Astrocyte (in vitro differentiated cells and primary cell): ENCODE measurements around the gene GREB1L. TPM values are rescaled to one million over a fixed set of nuclear protein-coding genes. Genes with fewer than 3 reads are reported as not detected.
A peak's percentile ranks its signal among the peaks of the same experiment; 100 is the strongest.

Source experiments
- DNase-seq: peaks from one replicate; pipeline ENCODE4 v3.0.0-alpha.2; 2010; ENCODE audit warnings: low read depth
- FAIRE-seq: peaks from 2 replicates; lab custom pipeline; 2011; peaks lifted over from hg19 to GRCh38; lab: Jason Lieb, UNC
- H2AFZ ChIP-seq: 2 replicates; pipeline ENCODE4 v1.6.0; 2012; ENCODE audit warnings: low read depth, low read length, inconsistent platforms
- H3K27ac ChIP-seq: 2 replicates; pipeline ENCODE4 v1.5.1; 2011; ENCODE audit warnings: low read depth, low read length, inconsistent platforms
- H3K27me3 ChIP-seq: 2 replicates; pipeline ENCODE4 v1.6.0; 2011; ENCODE audit warnings: low read length, inconsistent platforms; ENCODE audit not compliant: insufficient read depth
- H3K36me3 ChIP-seq: 2 replicates; pipeline ENCODE4 v1.5.1; 2011; ENCODE audit warnings: low read length, inconsistent platforms; ENCODE audit not compliant: insufficient read depth
- H3K4me1 ChIP-seq: 2 replicates; pipeline ENCODE4 v1.5.1; 2011; ENCODE audit warnings: low read length, inconsistent platforms; ENCODE audit not compliant: insufficient read depth
- H3K4me2 ChIP-seq: 2 replicates; pipeline ENCODE4 v1.6.0; 2012; ENCODE audit warnings: low read length, inconsistent platforms
- H3K4me3 ChIP-seq: 2 replicates; pipeline ENCODE4 v1.5.1; 2011; ENCODE audit warnings: low read depth, mild to moderate bottlenecking, low read length, inconsistent platforms; ENCODE audit not compliant: insufficient read depth
- H3K79me2 ChIP-seq: 2 replicates; pipeline ENCODE4 v1.6.0; 2012; ENCODE audit warnings: mild to moderate bottlenecking, low read length, inconsistent platforms; ENCODE audit not compliant: insufficient read depth
- H3K9ac ChIP-seq: 2 replicates; pipeline ENCODE4 v1.6.0; 2012; ENCODE audit warnings: mild to moderate bottlenecking, low read length, inconsistent platforms
- H3K9me3 ChIP-seq: 2 replicates; pipeline ENCODE4 v1.5.1; 2012; ENCODE audit warnings: low read depth, mild to moderate bottlenecking, low read length, inconsistent platforms; ENCODE audit not compliant: insufficient read depth
- H4K20me1 ChIP-seq: 2 replicates; pipeline ENCODE4 v1.6.0; 2012; ENCODE audit warnings: low read length, inconsistent platforms; ENCODE audit not compliant: insufficient read depth
- H3K27ac Mint-ChIP-seq: one replicate; pipeline ENCODE4 v1.8.0; 2021; ENCODE audit warnings: mild to moderate bottlenecking, mixed read lengths; ENCODE audit not compliant: unreplicated experiment
- H3K27me3 Mint-ChIP-seq: one replicate; pipeline ENCODE4 v1.8.0; 2021; ENCODE audit warnings: low read depth, mixed read lengths; ENCODE audit not compliant: unreplicated experiment
- H3K36me3 Mint-ChIP-seq: one replicate; pipeline ENCODE4 v1.8.0; 2021; ENCODE audit warnings: low read depth, mixed read lengths; ENCODE audit not compliant: unreplicated experiment
- H3K4me1 Mint-ChIP-seq: one replicate; pipeline ENCODE4 v1.8.0; 2021; ENCODE audit warnings: low read depth, mixed read lengths; ENCODE audit not compliant: unreplicated experiment
- H3K4me3 Mint-ChIP-seq: one replicate; pipeline ENCODE4 v1.8.0; 2021; ENCODE audit warnings: mild to moderate bottlenecking, moderate library complexity, mixed read lengths; ENCODE audit not compliant: unreplicated experiment
- H3K9me3 Mint-ChIP-seq: one replicate; pipeline ENCODE4 v1.8.0; 2021; ENCODE audit warnings: mild to moderate bottlenecking, mixed read lengths; ENCODE audit not compliant: unreplicated experiment
- EZH2 ChIP-seq: IDR thresholded peaks from 2 replicates; pipeline ENCODE4 v1.6.1; 2012; ENCODE audit warnings: mild to moderate bottlenecking, low read length, inconsistent platforms; ENCODE audit not compliant: insufficient read depth
- total RNA-seq: library from RNA; stranded (reverse); gene quantifications from 2 replicates; pipeline ENCODE4 v1.2.1, GENCODE V29; 2021
- TF ChIP-seq, protein P1 (sequence below): IDR thresholded peaks from 2 replicates; pipeline ENCODE4 v1.5.1; 2011; ENCODE audit warnings: low read depth, mild to moderate bottlenecking, inconsistent platforms, low read length, moderate library complexity; ENCODE audit not compliant: insufficient read depth

Gene GREB1L
- total RNA-seq, 1 donor from 2014 or later: 16.2 TPM

DNA sequence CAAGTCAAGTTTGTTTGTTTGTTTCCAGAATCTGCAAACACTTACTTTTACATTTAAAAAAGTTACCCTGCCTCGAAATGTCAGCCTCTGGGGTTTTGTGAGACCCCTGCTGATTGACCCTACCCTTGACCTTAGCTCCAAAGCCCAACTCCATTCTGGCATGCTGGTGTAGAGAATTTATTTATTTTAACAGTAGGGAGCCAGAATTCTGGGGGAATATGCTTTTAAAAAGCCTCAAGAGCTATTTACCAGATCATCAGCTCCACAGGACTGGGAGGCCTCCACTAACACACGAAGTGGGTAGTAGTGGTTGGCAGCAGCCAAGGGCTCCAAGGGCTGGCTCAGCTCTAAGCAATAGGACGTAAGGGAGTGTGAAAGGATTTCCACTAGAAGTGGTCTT lies 23.2 kb upstream of the GREB1L start:
- H3K4me1 ChIP-seq: no peaks in the 10 kb centered on the region
- no peak overlapping the region for H3K4me3 ChIP-seq
- no peaks in the 10 kb centered on the region for H3K79me2 ChIP-seq
- H3K27ac ChIP-seq: no peak overlapping the region
- DNase-seq: no peak
- Mint-ChIP-seq H3K27ac (no peak overlapping the region), H3K9me3 (no peaks in the 10 kb centered on the region), H3K4me3 (no peak overlapping the region), H3K36me3 (no peaks in the 10 kb centered on the region), H3K27me3 (peaks cover 3% of the 10 kb centered on the region), H3K4me1 (peaks cover 4% of the 10 kb centered on the region)
- no peak for FAIRE-seq
- no peaks in the 10 kb centered on the region for H4K20me1 ChIP-seq
- no peak overlapping the region for H3K9ac ChIP-seq
- H3K4me2 ChIP-seq: no peak overlapping the region
- no peaks in the 10 kb centered on the region for H3K27me3 ChIP-seq
- no peak overlapping the region for H2AFZ ChIP-seq
- H3K9me3 ChIP-seq: no peaks in the 10 kb centered on the region
- TF ChIP-seq, protein P1, sequence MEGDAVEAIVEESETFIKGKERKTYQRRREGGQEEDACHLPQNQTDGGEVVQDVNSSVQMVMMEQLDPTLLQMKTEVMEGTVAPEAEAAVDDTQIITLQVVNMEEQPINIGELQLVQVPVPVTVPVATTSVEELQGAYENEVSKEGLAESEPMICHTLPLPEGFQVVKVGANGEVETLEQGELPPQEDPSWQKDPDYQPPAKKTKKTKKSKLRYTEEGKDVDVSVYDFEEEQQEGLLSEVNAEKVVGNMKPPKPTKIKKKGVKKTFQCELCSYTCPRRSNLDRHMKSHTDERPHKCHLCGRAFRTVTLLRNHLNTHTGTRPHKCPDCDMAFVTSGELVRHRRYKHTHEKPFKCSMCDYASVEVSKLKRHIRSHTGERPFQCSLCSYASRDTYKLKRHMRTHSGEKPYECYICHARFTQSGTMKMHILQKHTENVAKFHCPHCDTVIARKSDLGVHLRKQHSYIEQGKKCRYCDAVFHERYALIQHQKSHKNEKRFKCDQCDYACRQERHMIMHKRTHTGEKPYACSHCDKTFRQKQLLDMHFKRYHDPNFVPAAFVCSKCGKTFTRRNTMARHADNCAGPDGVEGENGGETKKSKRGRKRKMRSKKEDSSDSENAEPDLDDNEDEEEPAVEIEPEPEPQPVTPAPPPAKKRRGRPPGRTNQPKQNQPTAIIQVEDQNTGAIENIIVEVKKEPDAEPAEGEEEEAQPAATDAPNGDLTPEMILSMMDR: no peak
- TF ChIP-seq EZH2: no peak
- H3K36me3 ChIP-seq: no peaks in the 10 kb centered on the region

DNA sequence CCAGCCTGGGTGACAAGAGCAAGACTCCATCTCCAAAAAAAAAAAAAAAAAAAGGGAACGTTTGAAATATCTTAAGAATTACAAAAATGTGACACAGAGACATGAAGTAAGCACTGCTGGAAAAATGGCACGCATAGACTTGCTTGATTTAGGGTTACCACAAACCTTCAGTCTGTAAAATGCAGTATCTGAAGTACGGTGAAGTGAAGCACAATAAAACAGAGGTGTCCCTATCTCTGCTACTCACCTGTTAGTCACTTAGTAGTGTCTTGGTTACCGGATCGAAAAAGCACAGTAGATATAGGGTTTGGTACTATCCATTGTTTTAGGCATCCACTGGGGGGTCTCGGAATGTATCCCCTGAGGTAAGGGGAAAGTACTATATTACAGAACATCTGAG lies 11.6 kb upstream of the GREB1L start:
- Mint-ChIP-seq H3K9me3 (peaks cover 5% of the 10 kb centered on the region), H3K27ac (no peak overlapping the region), H3K27me3 (peaks cover 3% of the 10 kb centered on the region), H3K36me3 (no peaks in the 10 kb centered on the region), H3K4me3 (no peak overlapping the region), H3K4me1 (peaks cover 6% of the 10 kb centered on the region)
- Histone ChIP-seq H3K4me3 (no peak overlapping the region), H2AFZ (no peak overlapping the region), H3K79me2 (no peaks in the 10 kb centered on the region), H3K27ac (no peak overlapping the region), H3K4me1 (no peaks in the 10 kb centered on the region), H3K36me3 (no peaks in the 10 kb centered on the region), H3K9me3 (no peaks in the 10 kb centered on the region), H3K4me2 (no peak overlapping the region), H3K9ac (no peak overlapping the region), H4K20me1 (no peaks in the 10 kb centered on the region), H3K27me3 (no peaks in the 10 kb centered on the region)
- TF ChIP-seq, protein P1: no peak
- TF ChIP-seq EZH2: no peak
- DNase-seq: peak; percentile 25
- FAIRE-seq: no peak

DNA sequence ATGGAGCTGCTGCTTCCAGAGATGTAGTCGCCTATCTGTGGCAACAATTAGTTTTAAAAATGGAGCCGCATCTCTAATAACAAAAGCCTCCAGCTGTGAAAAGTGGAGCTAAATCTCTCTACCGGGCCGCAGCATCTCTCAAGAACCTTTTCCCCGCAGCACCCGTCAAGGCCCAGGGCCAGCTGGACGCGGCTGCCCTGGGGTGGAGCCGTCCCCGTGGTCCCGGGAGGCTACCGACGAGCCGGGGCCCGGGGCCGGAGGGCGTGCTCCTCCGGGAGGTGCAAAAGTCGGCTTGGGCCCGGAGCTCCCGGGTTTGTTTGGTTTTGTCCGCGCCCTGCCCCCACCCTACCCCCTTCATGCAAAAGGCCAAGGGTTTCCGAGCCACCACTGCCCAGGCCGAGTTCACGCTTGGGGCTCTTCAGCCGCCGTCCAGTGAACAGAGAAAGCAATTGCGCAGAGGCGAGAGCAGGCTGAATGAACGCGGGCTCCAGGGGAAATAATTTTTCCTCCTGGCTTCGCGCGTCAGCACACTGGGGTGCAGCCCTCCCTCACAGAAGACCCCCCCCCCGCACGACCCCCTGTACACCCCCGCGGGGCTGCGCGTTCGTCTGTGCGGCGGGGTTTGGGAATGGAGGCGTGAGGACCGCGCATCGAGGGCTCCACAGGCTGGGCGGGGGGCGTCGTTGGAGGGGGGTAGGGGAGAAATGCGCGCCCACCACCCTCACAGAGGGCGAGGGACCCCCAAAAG lies 557 bp upstream of the GREB1L start:
- Histone ChIP-seq H3K27me3 (peaks cover 12% of the 10 kb centered on the region), H3K9me3 (no peaks in the 10 kb centered on the region), H4K20me1 (no peaks in the 10 kb centered on the region), H3K27ac (no peak overlapping the region), H3K4me3 (peak overlapping the region; percentile 33), H3K79me2 (no peaks in the 10 kb centered on the region), H3K36me3 (no peaks in the 10 kb centered on the region), H2AFZ (peak overlapping the region; percentile 74), H3K4me1 (peaks cover 4% of the 10 kb centered on the region), H3K9ac (peak overlapping the region; percentile 10), H3K4me2 (peak overlapping the region; percentile 82)
- TF ChIP-seq, protein P1: no peak
- TF ChIP-seq EZH2: peak; percentile 35
- peak overlapping the region; percentile 77 for H3K4me3 Mint-ChIP-seq
- FAIRE-seq: no peak
- no peaks in the 10 kb centered on the region for H3K9me3 Mint-ChIP-seq
- H3K36me3 Mint-ChIP-seq: no peaks in the 10 kb centered on the region
- DNase-seq: no peak
- no peak overlapping the region for H3K27ac Mint-ChIP-seq
- H3K27me3 Mint-ChIP-seq: peaks cover 24% of the 10 kb centered on the region
- H3K4me1 Mint-ChIP-seq: no peaks in the 10 kb centered on the region
